ENCODE data around the gene CNTN4.

The CNTN4 gene

GRCh38 chr3:2677501-2677900 is 578.8 kb downstream of the CNTN4 start:
- no peak overlapping the region for H3K27ac ChIP-seq
- DNase-seq (ENCODE audit: low spot score): no peak
- TF ChIP-seq CTCF (IDR thresholded peaks at IDR 0.05): no peak
- no peak overlapping the region for H3K4me3 ChIP-seq

DNA sequence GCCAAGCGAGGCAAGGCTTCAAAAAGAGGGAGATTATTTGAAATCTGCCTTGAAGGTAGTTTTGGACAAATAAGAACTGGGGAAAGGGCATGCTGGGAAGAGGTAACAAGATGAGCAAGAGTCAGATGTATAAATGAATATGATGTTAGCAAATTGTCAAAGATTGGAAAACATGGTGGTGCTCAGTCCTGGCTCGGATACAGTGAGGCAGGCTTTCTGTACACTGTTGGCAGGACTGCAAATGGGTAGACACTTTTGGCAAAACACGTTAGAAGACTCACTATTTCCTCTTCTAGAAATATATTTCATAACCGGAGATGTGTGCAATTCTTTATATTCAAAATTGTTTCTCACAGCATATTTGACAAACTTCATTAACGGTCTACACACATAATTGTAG is 581.6 kb downstream of the CNTN4 start:
- TF ChIP-seq CTCF (IDR thresholded peaks at IDR 0.05): no peak
- no peak overlapping the region for H3K27ac ChIP-seq
- no peak for DNase-seq (ENCODE audit: low spot score)
- no peak overlapping the region for H3K4me3 ChIP-seq

- Histone ChIP-seq H3K4me3 (no peak overlapping the region), H3K27ac (no peak overlapping the region)
- DNase-seq (ENCODE audit: low spot score): no peak
- TF ChIP-seq CTCF (IDR thresholded peaks at IDR 0.05): no peak
Observed at GRCh38 chr3:2684046-2684445, 585.4 kb downstream of the CNTN4 start.

- Histone ChIP-seq H3K4me3 (no peak overlapping the region), H3K27ac (no peak overlapping the region)
- no peak for TF ChIP-seq CTCF (IDR thresholded peaks at IDR 0.05)
- DNase-seq (ENCODE audit: low spot score): no peak
Observed at GRCh38 chr3:2686816-2687502, 588.3 kb downstream of the CNTN4 start.

GRCh38 chr3:2697589-2697988 is 598.9 kb downstream of the CNTN4 start:
- DNase-seq (ENCODE audit: low spot score): no peak
- H3K27ac ChIP-seq: no peak overlapping the region
- TF ChIP-seq CTCF (IDR thresholded peaks at IDR 0.05): no peak
- H3K4me3 ChIP-seq: no peak overlapping the region

GRCh38 chr3:2701471-2701870 is 602.8 kb downstream of the CNTN4 start:
- DNase-seq (ENCODE audit: low spot score): no peak
- H3K4me3 ChIP-seq: no peak overlapping the region
- no peak for TF ChIP-seq CTCF (IDR thresholded peaks at IDR 0.05)
- H3K27ac ChIP-seq: no peak overlapping the region

DNA sequence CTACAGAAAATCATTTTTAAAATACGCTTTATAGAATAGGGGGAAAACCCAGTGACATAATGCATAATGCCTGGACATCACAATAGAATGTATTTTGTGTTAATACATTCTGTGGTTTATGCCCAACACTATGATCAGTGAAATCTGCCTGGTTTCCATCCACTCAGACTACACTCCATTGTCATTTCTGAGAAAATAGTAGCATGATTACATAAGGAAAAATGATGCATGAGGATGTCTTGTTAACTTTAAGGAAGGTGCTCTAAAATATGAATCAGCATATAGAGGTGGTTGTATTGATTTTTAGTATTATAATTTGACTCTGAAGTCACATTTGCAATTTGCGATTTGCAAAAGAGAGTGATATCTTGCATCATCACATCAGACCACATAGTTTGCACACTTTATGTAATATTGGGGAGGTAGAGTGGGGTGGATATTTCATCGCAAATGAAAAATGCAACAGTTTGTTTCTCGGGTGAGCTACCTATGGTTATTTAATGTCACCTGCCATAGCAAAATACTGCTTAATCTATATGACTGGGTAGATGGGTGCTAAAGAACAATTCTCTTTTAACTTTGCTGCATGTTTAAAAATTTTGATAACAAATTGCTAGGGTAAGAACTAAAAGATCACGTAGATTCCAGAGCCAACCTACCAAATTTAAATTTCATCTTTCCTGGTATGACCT is 607.6 kb downstream of the CNTN4 start:
- Histone ChIP-seq H3K27ac (no peak overlapping the region), H3K4me3 (no peak overlapping the region)
- no peak for TF ChIP-seq CTCF (IDR thresholded peaks at IDR 0.05)
- no peak for DNase-seq (ENCODE audit: low spot score)

Measured in coronary artery (tissue), 2 donors.